Smooth muscle cell (in vitro differentiated cells): ENCODE data around the gene APLF. TPM values are rescaled to one million over a fixed set of nuclear protein-coding genes. Genes with fewer than 3 reads are reported as not detected.
"Not testable (repeated sequence)": the region's sequence is repeated elsewhere in the genome, so short reads cannot be mapped to it uniquely, and the experiment has no call there.

Experiments
- DNase-seq: peaks from one replicate; lab custom pipeline; 2025; ENCODE audit not compliant: unreplicated experiment; lab: John Stamatoyannopoulos, UW
- H2AFZ ChIP-seq: fragments of 200-600 bp; sonication (generic); 2 replicates; pipeline ENCODE4 v1.6.0; 2016; ENCODE audit warnings: antibody characterized with exemption, low read depth, mild to moderate bottlenecking
- H3F3A ChIP-seq: fragments of 200-600 bp; sonication (generic); 2 replicates; pipeline ENCODE4 v1.6.0; 2017; ENCODE audit warnings: antibody characterized with exemption, low read depth
- H3K27ac ChIP-seq: fragments of 200-600 bp; sonication (generic); 2 replicates; pipeline ENCODE4 v1.5.1; 2016; ENCODE audit warnings: low read depth, mild to moderate bottlenecking
- H3K27me3 ChIP-seq: fragments of 200-600 bp; sonication (generic); 2 replicates; pipeline ENCODE4 v1.6.1; 2016; ENCODE audit warnings: low read depth, mild to moderate bottlenecking
- H3K36me3 ChIP-seq: fragments of 200-600 bp; sonication (generic); 2 replicates; pipeline ENCODE4 v1.5.1; 2016; ENCODE audit warnings: low read depth
- H3K4me1 ChIP-seq: fragments of 200-600 bp; sonication (generic); 2 replicates; pipeline ENCODE4 v1.5.1; 2016; ENCODE audit warnings: low read depth
- H3K4me2 ChIP-seq: fragments of 200-600 bp; sonication (generic); 2 replicates; pipeline ENCODE4 v1.6.0; 2016; ENCODE audit warnings: mild to moderate bottlenecking
- H3K4me3 ChIP-seq: fragments of 200-600 bp; sonication (generic); 2 replicates; pipeline ENCODE4 v1.5.1; 2016; ENCODE audit warnings: mild to moderate bottlenecking
- H3K79me2 ChIP-seq: fragments of 200-600 bp; sonication (generic); 2 replicates; pipeline ENCODE4 v1.6.0; 2016; ENCODE audit warnings: low read depth, mild to moderate bottlenecking
- H3K9ac ChIP-seq: fragments of 200-600 bp; sonication (generic); 2 replicates; pipeline ENCODE4 v1.6.0; 2016; ENCODE audit warnings: low read depth
- H3K9me3 ChIP-seq: fragments of 200-600 bp; sonication (generic); replicated peaks from 2 replicates; pipeline ENCODE4 v1.5.1; 2016; ENCODE audit warnings: low read depth
- H4K20me1 ChIP-seq: fragments of 200-600 bp; sonication (generic); 2 replicates; pipeline ENCODE4 v1.6.0; 2016; ENCODE audit warnings: low read depth
- CTCF ChIP-seq: fragments of 200-600 bp; sonication (generic); IDR thresholded peaks from 2 replicates; pipeline ENCODE4 v1.5.1; 2017; ENCODE audit warnings: borderline replicate concordance, mild to moderate bottlenecking, antibody characterized with exemption; ENCODE audit not compliant: insufficient read depth, poor library complexity, severe bottlenecking
- WGBS: methylation state at CpG from one replicate; pipeline ENCODE4 v1.1.7; 2016; ENCODE audit warnings: low lambda C conversion rate; 5-methylcytosine and 5-hydroxymethylcytosine counted together
- polyA plus RNA-seq: library from polyadenylated mRNA; unstranded; fragments of >200 nt; fragmentation: Nextera tagmentation; extraction: Ambion mirVana; gene quantifications from 2 replicates; pipeline ENCODE4 v1.2.1, GENCODE V29; 2016
- total RNA-seq: library from RNA; depleted of rRNA; stranded (reverse); fragments of >200 nt; gene quantifications from 2 replicates; pipeline ENCODE4 v1.2.3, GENCODE V29; 2014

The APLF gene
- total and polyA plus RNA-seq, 2 experiments from 2014 or later: 3.4 to 8.0 TPM

DNA sequence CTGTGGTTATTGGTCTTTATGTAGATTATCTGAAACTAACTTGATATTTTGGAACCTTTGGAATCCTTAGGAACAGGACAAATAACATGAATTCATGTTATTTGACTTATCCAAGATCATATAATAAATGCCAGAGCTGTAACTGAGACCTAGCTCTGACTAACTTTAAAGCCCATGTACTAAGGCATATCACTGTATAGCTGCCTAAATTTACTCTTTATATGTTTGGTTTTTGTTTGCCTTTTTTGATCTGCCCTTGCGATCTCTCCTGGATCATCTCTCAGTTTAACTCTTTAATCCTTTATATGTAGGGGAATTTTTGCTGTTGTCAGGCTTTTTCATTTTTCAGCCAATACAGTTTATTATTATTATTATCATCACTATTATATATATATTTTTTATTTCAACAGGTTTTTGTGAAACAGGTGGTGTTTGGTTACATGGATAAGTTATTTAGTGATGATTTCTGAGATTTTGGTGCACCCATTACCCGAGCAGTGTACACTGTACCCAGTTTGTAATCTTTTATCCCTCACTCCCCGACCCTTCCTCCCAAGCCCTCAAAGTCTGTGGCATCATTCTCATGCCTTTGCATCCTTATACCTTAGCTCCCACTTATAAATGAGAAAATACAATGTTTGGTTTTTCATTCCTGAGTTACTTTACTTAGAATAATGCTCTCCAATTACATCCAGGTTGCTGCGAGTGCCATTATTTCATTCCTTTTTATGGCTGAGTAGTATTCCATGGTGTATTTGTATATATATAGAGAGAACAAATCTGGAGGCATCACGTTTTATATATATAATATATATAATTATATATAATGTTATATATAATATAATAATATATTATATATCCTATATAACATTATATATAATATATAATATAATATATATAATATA, 48.9 kb downstream of the APLF start:
- DNase-seq: no peak
- 93% methylated on average over 5 of the region's 5 CpGs for WGBS

GRCh38 chr2:68519236-68519635, 51.9 kb downstream of the APLF start:
- no peak for TF ChIP-seq CTCF
- Histone ChIP-seq H3K27ac (no peak overlapping the region), H3K79me2 (no peaks in the 10 kb centered on the region), H3K4me3 (no peak overlapping the region), H4K20me1 (no peaks in the 10 kb centered on the region), H3K27me3 (no peaks in the 10 kb centered on the region), H2AFZ (no peak overlapping the region), H3K4me2 (no peak overlapping the region), H3K9me3 (no peaks in the 10 kb centered on the region), H3K9ac (no peak overlapping the region), H3F3A (no peaks in the 10 kb centered on the region), H3K36me3 (no peaks in the 10 kb centered on the region), H3K4me1 (no peaks in the 10 kb centered on the region)
- WGBS: 95% methylated on average over 1 of the region's 1 CpG
- DNase-seq: no peak

More for the DNA sequence above, 48.9 kb downstream of the APLF start:
- Histone ChIP-seq H3K27ac (no peak overlapping the region), H3K9me3 (no peaks in the 10 kb centered on the region), H3K27me3 (no peaks in the 10 kb centered on the region), H3K36me3 (no peaks in the 10 kb centered on the region), H3K4me1 (no peaks in the 10 kb centered on the region), H3K4me2 (no peak overlapping the region), H3K4me3 (no peak overlapping the region), H4K20me1 (no peaks in the 10 kb centered on the region), H2AFZ (no peak overlapping the region), H3K79me2 (no peaks in the 10 kb centered on the region), H3F3A (no peaks in the 10 kb centered on the region), H3K9ac (no peak overlapping the region)
- no peak for TF ChIP-seq CTCF

DNA sequence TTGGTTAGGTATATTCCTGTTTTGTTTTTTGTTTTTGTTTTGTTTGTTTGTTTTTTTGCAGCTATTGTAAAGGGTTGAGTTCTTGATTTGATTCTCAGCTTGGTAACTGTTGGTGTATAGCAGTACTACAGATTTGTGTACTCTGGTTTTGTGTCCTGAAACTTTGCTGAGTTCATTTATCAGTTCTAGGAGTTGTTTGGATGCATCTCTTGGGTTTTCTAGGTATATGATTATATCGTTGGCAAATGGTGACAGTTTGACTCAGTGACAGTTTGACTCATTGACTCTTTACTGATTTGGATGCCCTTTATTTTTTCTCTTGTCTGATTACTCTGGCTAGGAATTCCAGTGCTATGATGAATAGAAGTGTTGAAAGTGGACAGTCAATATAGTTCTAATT, 53.7 kb downstream of the APLF start:
- no peaks in the 10 kb centered on the region for H3K27me3 ChIP-seq
- H3K9ac ChIP-seq: no peak overlapping the region
- peaks cover 2% of the 10 kb centered on the region for H3K36me3 ChIP-seq
- no peak for TF ChIP-seq CTCF
- DNase-seq: no peak
- no peaks in the 10 kb centered on the region for H4K20me1 ChIP-seq
- H2AFZ ChIP-seq: no peak overlapping the region
- no peak overlapping the region for H3K4me2 ChIP-seq
- no peaks in the 10 kb centered on the region for H3K79me2 ChIP-seq
- no peaks in the 10 kb centered on the region for H3K9me3 ChIP-seq
- 88% methylated on average over 1 of the region's 1 CpG for WGBS
- H3K27ac ChIP-seq: no peak overlapping the region
- H3K4me1 ChIP-seq: no peaks in the 10 kb centered on the region
- H3F3A ChIP-seq: no peaks in the 10 kb centered on the region
- no peak overlapping the region for H3K4me3 ChIP-seq

DNA sequence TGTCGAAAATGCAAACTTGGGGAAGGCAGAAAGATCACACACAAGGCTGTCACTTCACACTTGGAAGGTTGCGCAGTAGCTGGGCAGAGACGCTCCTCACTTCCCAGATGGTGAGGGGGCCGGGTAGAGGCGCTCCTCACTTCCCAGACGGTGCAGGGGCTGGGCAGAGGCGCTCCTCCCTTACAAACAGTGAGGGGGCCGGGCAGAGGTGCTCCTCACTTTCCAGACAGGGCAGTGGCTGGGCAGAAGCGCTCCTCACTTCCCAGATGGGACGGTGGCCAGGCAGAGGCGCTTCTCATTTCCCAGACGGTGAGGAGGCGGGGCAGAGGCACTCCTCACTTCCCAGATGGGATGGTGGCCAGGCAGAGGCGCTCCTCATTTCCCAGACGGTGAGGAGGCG, 59.6 kb downstream of the APLF start:
- H3K4me3 ChIP-seq, H3K9ac ChIP-seq, H3K4me1 ChIP-seq, H2AFZ ChIP-seq, H3F3A ChIP-seq, H3K4me2 ChIP-seq, H3K27ac ChIP-seq, H3K79me2 ChIP-seq, H4K20me1 ChIP-seq, H3K36me3 ChIP-seq, DNase-seq, H3K9me3 ChIP-seq, H3K27me3 ChIP-seq: not testable (repeated sequence)
- WGBS: 98% methylated on average over 16 of the region's 16 CpGs

GRCh38 chr2:68527343-68528081, 60.1 kb downstream of the APLF start:
- DNase-seq, H3K36me3 ChIP-seq, H3K4me3 ChIP-seq, H3K9me3 ChIP-seq, H2AFZ ChIP-seq, H3K27ac ChIP-seq, H3K9ac ChIP-seq, H3K27me3 ChIP-seq, H3F3A ChIP-seq, H3K4me2 ChIP-seq, H3K4me1 ChIP-seq, H4K20me1 ChIP-seq, H3K79me2 ChIP-seq: not testable (repeated sequence)
- WGBS: 96% methylated on average over 38 of the region's 38 CpGs

- H3K27ac ChIP-seq, H3K4me1 ChIP-seq, H3F3A ChIP-seq, DNase-seq, H3K79me2 ChIP-seq, H3K36me3 ChIP-seq, H3K9me3 ChIP-seq, H2AFZ ChIP-seq, H3K27me3 ChIP-seq, H3K4me2 ChIP-seq, H4K20me1 ChIP-seq, H3K4me3 ChIP-seq, H3K9ac ChIP-seq: not testable (repeated sequence)
- 99% methylated on average over 16 of the region's 16 CpGs for whole genome bisulfite sequencing
Measured at GRCh38 chr2:68529156-68529555, 61.8 kb downstream of the APLF start.
